CD8-positive, alpha-beta memory T cell (primary cell): ENCODE data around the gene ACAD11. TPM values are rescaled to one million over a fixed set of nuclear protein-coding genes. Genes with fewer than 3 reads are reported as not detected.

Source experiments
- CTCF ChIA-PET: fragments of 350-600 bp; sonication (Branson Sonifier 250); formaldehyde crosslinking; loops from one replicate; lab custom pipeline; 2021; ENCODE audit warnings: antibody characterized with exemption; lab: Charles Lee
- POLR2A ChIA-PET: fragments of 350-600 bp; sonication (Branson Sonifier 250); formaldehyde crosslinking; loops from one replicate; lab custom pipeline; 2021; ENCODE audit warnings: antibody characterized with exemption; lab: Charles Lee
- DNase-seq, 5 donors: peaks; one replicate each; pipeline versions ENCODE4 v3.0.0 to v3.0.0-alpha.2; 2020 to 2022; ENCODE audit warnings: mixed read lengths in 1 of 5
- H3K27ac ChIP-seq: one replicate; pipeline ENCODE4 v1.7.0; 2013; ENCODE audit warnings: low read depth, mild to moderate bottlenecking, low read length, moderate library complexity
- H3K27me3 ChIP-seq: 2 replicates; pipeline ENCODE4 v1.7.0; 2013; ENCODE audit warnings: low read length, mild to moderate bottlenecking; ENCODE audit not compliant: insufficient read depth, poor library complexity, severe bottlenecking
- H3K36me3 ChIP-seq: 2 replicates; pipeline ENCODE4 v1.7.0; 2013; ENCODE audit warnings: mild to moderate bottlenecking, low read length, moderate library complexity; ENCODE audit not compliant: insufficient read depth
- H3K4me1 ChIP-seq: 2 replicates; pipeline ENCODE4 v1.7.0; 2013; ENCODE audit warnings: mild to moderate bottlenecking, low read length, moderate library complexity; ENCODE audit not compliant: insufficient read depth
- H3K4me3 ChIP-seq: 2 replicates; pipeline ENCODE4 v1.7.0; 2013; ENCODE audit warnings: mild to moderate bottlenecking, low read length
- H3K9me3 ChIP-seq: 2 replicates; pipeline ENCODE4 v1.7.0; 2013; ENCODE audit warnings: mild to moderate bottlenecking, low read length
- H3K27ac Mint-ChIP-seq, 8 donors: one replicate each; pipeline ENCODE4 v1.8.0; 2020 to 2021; ENCODE audit warnings: mixed read lengths in 8 of 8, mild to moderate bottlenecking in 6 of 8, inconsistent platforms in 3 of 8, moderate library complexity in 3 of 8
- H3K27me3 Mint-ChIP-seq, 2 donors: one replicate each; pipeline ENCODE4 v1.8.0; 2020 to 2021; ENCODE audit warnings: mixed read lengths in 2 of 2, mild to moderate bottlenecking in 1 of 2, moderate library complexity in 1 of 2
- H3K36me3 Mint-ChIP-seq, 3 donors: one replicate each; pipeline ENCODE4 v1.8.0; 2020 to 2021; ENCODE audit warnings: mixed read lengths in 3 of 3, inconsistent platforms in 1 of 3, mild to moderate bottlenecking in 1 of 3
- H3K4me1 Mint-ChIP-seq, 3 donors: one replicate each; pipeline ENCODE4 v1.8.0; 2020 to 2021; ENCODE audit warnings: mixed read lengths in 3 of 3, inconsistent platforms in 1 of 3, mild to moderate bottlenecking in 1 of 3
- H3K4me3 Mint-ChIP-seq, 7 donors: one replicate each; pipeline ENCODE4 v1.8.0; 2020 to 2021; ENCODE audit warnings: mixed read lengths in 7 of 7, mild to moderate bottlenecking in 6 of 7, moderate library complexity in 4 of 7, inconsistent platforms in 2 of 7
- H3K9me3 Mint-ChIP-seq, 5 donors: one replicate each; pipeline ENCODE4 v1.8.0; 2020 to 2022; ENCODE audit warnings: mixed read lengths in 5 of 5, mild to moderate bottlenecking in 3 of 5, moderate library complexity in 2 of 5, inconsistent platforms in 1 of 5
- polyA plus RNA-seq: library from polyadenylated mRNA; unstranded; fragments of 300-500 nt; fragmentation: Illumina TruSeq; gene quantifications from one replicate; pipeline ENCODE4 v1.2.3, GENCODE V29; 2021
- total RNA-seq, 2 experiments: library from RNA; stranded (reverse); gene quantifications; one replicate each; pipeline ENCODE4 v1.2.3, GENCODE V29; 2021

ACAD11 gene
- total and polyA plus RNA-seq, 3 experiments from 2014 or later: 3.6 to 11.5 (median 9.5) TPM

DNA sequence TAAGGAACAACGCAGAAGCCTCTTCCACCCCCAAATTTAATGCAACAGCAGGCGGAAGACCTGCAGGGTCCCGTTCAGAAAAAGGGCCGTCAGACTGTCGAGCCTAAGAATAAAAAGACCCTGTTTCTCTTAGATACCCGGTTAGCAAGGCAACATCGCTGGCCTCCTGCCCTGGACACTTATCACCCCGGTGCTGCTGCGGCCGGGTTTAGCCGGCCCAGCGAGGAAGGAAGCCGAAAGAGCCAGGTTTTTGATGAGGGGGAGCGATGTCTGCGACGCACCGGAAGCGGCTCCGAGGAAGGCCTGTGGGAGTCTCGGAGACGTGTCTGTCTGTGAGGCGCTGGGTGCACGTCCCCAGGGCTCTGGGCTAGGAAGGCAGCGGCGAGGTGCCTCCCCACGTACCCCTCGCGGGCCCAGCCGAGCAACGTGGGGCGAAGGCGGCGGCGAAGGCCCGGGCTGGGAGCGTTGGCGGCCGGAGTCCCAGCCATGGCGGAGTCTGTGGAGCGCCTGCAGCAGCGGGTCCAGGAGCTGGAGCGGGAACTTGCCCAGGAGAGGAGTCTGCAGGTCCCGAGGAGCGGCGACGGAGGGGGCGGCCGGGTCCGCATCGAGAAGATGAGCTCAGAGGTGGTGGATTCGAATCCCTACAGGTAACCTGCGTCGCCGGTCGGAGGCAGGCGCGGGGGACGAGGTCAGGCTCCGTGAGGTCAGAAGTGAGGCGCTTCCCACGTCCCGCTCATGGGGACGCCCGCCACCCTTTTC, 622 bp upstream of the ACAD11 start, which contains the start of gene UBA5:
Gene UBA5 (plus strand): TSS at position 278 of the 759 bp plus-strand sequence. CDS start 209 bp downstream, at position 487.
- ChIA-PET POLR2A (interaction anchor here (0.6 to 1.3 kb wide), 3 partner anchors 15 to 914 kb away, joined by 3 to 5 read pairs (median 3); partner anchors contain the start of gene CDV3), CTCF (interaction anchor here (0.6 to 1.5 kb wide), 4 partner anchors 17 to 1003 kb away, joined by 3 to 6 read pairs (median 3); no protein-coding TSS in a partner anchor)
- Mint-ChIP-seq H3K27ac (peak within 1 kb of the TSS; percentile 94 to 99 (median 96)), H3K36me3 (peaks cover 0 to 20% (median 0%) of the 10 kb centered on the region in 3 donors), H3K27me3 (no peaks in the 10 kb centered on the region), H3K4me1 (peaks cover 60 to 77% (median 70%) of the 10 kb centered on the region in 3 donors), H3K9me3 (no peaks in the 10 kb centered on the region), H3K4me3 (peak within 1 kb of the TSS; percentile 94 to 99 (median 97))
- Histone ChIP-seq H3K4me3 (peak within 1 kb of the TSS; percentile 84), H3K4me1 (peaks cover 33% of the 10 kb centered on the region), H3K9me3 (no peaks in the 10 kb centered on the region), H3K36me3 (no peaks in the 10 kb centered on the region), H3K27me3 (no peaks in the 10 kb centered on the region), H3K27ac (peak within 1 kb of the TSS; percentile 81)
- peak; percentile 51 to 79 (median 72) for DNase-seq

- H3K36me3 ChIP-seq: no peaks in the 10 kb centered on the region
- Mint-ChIP-seq H3K9me3 (no peaks in the 10 kb centered on the region), H3K4me3 (peak overlapping the region; percentile 94 to 99 (median 97)), H3K27me3 (no peaks in the 10 kb centered on the region), H3K27ac (peak overlapping the region in 7 of 8 donors; percentile 94 to 98 (median 96)), H3K36me3 (peaks cover 0 to 20% (median 0%) of the 10 kb centered on the region in 3 donors), H3K4me1 (peaks cover 53 to 73% (median 63%) of the 10 kb centered on the region in 3 donors)
- H3K27me3 ChIP-seq: no peaks in the 10 kb centered on the region
- ChIA-PET CTCF (no interaction called here), POLR2A (no interaction called here)
- peak overlapping the region; percentile 84 for H3K4me3 ChIP-seq
- H3K27ac ChIP-seq: no peak overlapping the region
- H3K4me1 ChIP-seq: peaks cover 33% of the 10 kb centered on the region
- H3K9me3 ChIP-seq: no peaks in the 10 kb centered on the region
- peak in 1 of 5 donors; percentile 2 for DNase-seq
These were observed 627 bp downstream of the ACAD11 start for GRCh38 chr3:132659000-132659364.

DNA sequence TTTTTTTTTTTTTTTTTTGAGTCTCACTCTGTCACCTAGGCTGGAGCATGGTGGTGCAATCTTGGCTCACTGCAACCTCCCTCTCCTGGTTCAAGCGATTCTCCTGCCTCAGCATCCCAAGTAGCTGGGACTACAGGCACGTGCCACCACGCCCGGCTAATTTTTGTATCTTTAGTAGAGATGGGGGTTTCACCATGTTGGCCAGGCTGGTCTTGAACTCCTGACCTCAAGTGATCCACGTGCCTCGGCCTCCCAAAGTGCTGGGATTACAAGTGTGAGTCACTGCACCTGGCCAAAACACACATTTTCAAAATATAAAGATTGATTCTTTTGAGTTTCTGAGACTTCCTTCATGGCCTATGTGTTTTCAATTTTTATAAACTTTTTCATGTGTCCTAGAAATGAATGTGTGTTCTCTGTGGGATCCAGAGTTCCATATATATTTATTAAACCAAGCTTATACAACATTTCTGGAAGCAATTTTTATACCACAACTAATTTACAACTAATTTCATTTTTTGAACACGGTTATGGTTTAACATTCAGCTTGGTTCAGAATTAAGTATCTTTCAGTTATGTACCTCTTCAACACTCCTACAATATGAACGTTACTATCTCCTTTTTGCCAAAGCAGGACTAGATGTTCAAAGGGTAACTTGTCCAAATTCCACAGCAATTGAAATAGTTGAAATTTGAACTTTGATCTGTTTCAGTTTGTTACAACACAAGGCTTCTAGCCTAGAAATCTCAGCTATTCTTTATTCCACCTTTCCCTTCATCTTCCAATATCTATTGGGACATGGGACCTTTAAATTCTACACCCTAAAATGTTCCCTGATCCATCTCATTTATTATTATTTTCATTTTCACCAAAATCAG, 1.5 kb downstream of the ACAD11 start:
- ChIA-PET POLR2A (interaction anchor here (0.6 kb wide), 1 partner anchor 212 kb away, joined by 3 read pairs; no protein-coding TSS in a partner anchor), CTCF (no interaction called here)
- no peak overlapping the region for H3K27ac ChIP-seq
- H3K4me1 ChIP-seq: peaks cover 33% of the 10 kb centered on the region
- no peaks in the 10 kb centered on the region for H3K27me3 ChIP-seq
- peaks cover 46 to 64% (median 54%) of the 10 kb centered on the region in 3 donors for H3K4me1 Mint-ChIP-seq
- peak overlapping the region; percentile 51 to 99 (median 96) for H3K4me3 Mint-ChIP-seq
- H3K9me3 Mint-ChIP-seq: no peaks in the 10 kb centered on the region
- peak overlapping the region in 3 of 8 donors; percentile 8 to 46 (median 14) for H3K27ac Mint-ChIP-seq
- H3K9me3 ChIP-seq: no peaks in the 10 kb centered on the region
- no peaks in the 10 kb centered on the region for H3K36me3 ChIP-seq
- no peaks in the 10 kb centered on the region for H3K27me3 Mint-ChIP-seq
- no peak for DNase-seq
- H3K4me3 ChIP-seq: no peak overlapping the region
- peaks cover 0 to 17% (median 0%) of the 10 kb centered on the region in 3 donors for H3K36me3 Mint-ChIP-seq

DNA sequence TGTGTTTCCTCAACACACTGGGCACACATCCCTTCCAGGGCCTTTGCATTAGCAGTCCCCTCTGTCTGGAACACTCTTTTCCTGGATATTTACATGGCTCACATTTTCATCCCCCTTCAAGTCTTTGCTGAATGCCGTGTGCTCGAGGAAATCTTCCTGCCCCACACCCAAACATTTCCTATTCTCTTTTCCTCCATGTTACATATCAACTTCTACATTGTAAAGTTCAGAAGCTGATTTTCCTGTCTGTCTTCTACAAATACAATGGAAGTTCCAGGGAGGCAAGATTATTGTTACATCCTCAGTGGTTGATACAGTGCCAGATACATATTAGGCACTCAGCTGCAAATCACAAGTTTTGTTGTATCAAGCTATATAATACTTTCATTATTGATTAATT, 4.1 kb downstream of the ACAD11 start:
- H3K27me3 ChIP-seq: no peaks in the 10 kb centered on the region
- H3K4me3 ChIP-seq: no peak overlapping the region
- H3K9me3 ChIP-seq: no peaks in the 10 kb centered on the region
- Mint-ChIP-seq H3K4me3 (no peak overlapping the region), H3K27ac (no peak overlapping the region), H3K9me3 (no peaks in the 10 kb centered on the region), H3K27me3 (no peaks in the 10 kb centered on the region), H3K4me1 (peaks cover 27 to 38% (median 31%) of the 10 kb centered on the region in 3 donors), H3K36me3 (peaks cover 0 to 13% (median 0%) of the 10 kb centered on the region in 3 donors)
- ChIA-PET POLR2A (no interaction called here), CTCF (no interaction called here)
- H3K4me1 ChIP-seq: peaks cover 15% of the 10 kb centered on the region
- H3K27ac ChIP-seq: no peak overlapping the region
- H3K36me3 ChIP-seq: no peaks in the 10 kb centered on the region
- no peak for DNase-seq

DNA sequence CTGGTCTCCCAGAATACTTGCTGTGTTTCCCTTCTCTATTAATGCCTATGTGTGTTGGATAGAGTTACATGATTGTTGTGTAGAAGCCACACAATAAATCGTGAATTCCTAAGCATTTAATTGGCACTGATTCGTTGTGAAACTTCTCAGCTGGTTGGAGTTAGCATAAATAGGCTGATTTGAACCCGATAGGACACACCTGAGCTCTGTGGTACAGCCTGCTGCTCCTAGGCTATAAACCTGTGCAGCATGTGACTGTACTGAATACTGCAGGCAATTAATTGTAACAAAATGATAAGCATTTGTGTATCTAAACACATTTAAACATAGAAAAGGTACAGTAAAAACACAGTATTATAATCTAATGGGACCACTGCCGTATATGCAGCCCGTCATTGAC, 4.9 kb downstream of the ACAD11 start:
- no peak overlapping the region for H3K27ac Mint-ChIP-seq
- CTCF ChIA-PET: no interaction called here
- DNase-seq: no peak
- Histone ChIP-seq H3K4me3 (no peak overlapping the region), H3K36me3 (no peaks in the 10 kb centered on the region), H3K4me1 (peaks cover 15% of the 10 kb centered on the region), H3K27me3 (no peaks in the 10 kb centered on the region), H3K9me3 (no peaks in the 10 kb centered on the region), H3K27ac (no peak overlapping the region)
- POLR2A ChIA-PET: no interaction called here
- H3K36me3 Mint-ChIP-seq: peaks cover 0 to 5% (median 0%) of the 10 kb centered on the region in 3 donors
- no peak overlapping the region for H3K4me3 Mint-ChIP-seq
- H3K27me3 Mint-ChIP-seq: no peaks in the 10 kb centered on the region
- H3K4me1 Mint-ChIP-seq: peaks cover 29 to 37% (median 31%) of the 10 kb centered on the region in 3 donors
- no peaks in the 10 kb centered on the region for H3K9me3 Mint-ChIP-seq

GRCh38 chr3:132654190-132654589, 5.4 kb downstream of the ACAD11 start:
- no peaks in the 10 kb centered on the region for H3K27me3 Mint-ChIP-seq
- H3K36me3 Mint-ChIP-seq: peaks cover 0 to under 1% (median 0%) of the 10 kb centered on the region in 3 donors
- H3K4me3 Mint-ChIP-seq: no peak overlapping the region
- no peak overlapping the region for H3K27ac Mint-ChIP-seq
- H3K4me1 ChIP-seq: peaks cover 14% of the 10 kb centered on the region
- H3K27me3 ChIP-seq: no peaks in the 10 kb centered on the region
- no peak for DNase-seq
- CTCF ChIA-PET: no interaction called here
- POLR2A ChIA-PET: no interaction called here
- no peak overlapping the region for H3K27ac ChIP-seq
- H3K9me3 ChIP-seq: no peaks in the 10 kb centered on the region
- no peaks in the 10 kb centered on the region for H3K36me3 ChIP-seq
- peaks cover 27 to 35% (median 28%) of the 10 kb centered on the region in 3 donors for H3K4me1 Mint-ChIP-seq
- no peak overlapping the region for H3K4me3 ChIP-seq
- H3K9me3 Mint-ChIP-seq: no peaks in the 10 kb centered on the region

- peaks cover 14 to 27% (median 17%) of the 10 kb centered on the region in 3 donors for H3K4me1 Mint-ChIP-seq
- Histone ChIP-seq H3K9me3 (no peaks in the 10 kb centered on the region), H3K27me3 (no peaks in the 10 kb centered on the region), H3K27ac (no peak overlapping the region), H3K4me3 (no peak overlapping the region), H3K36me3 (no peaks in the 10 kb centered on the region), H3K4me1 (no peaks in the 10 kb centered on the region)
- no peaks in the 10 kb centered on the region for H3K9me3 Mint-ChIP-seq
- no peak overlapping the region for H3K27ac Mint-ChIP-seq
- H3K36me3 Mint-ChIP-seq: no peaks in the 10 kb centered on the region
- no peak overlapping the region for H3K4me3 Mint-ChIP-seq
- POLR2A ChIA-PET: no interaction called here
- H3K27me3 Mint-ChIP-seq: no peaks in the 10 kb centered on the region
- no peak for DNase-seq
- CTCF ChIA-PET: interaction anchor here (2.0 kb wide), 1 partner anchor 9 kb away, joined by 4 read pairs; no protein-coding TSS in a partner anchor
These were observed 6.9 kb downstream of the ACAD11 start for GRCh38 chr3:132652640-132653270.
